Nephron (organoid): ENCODE measurements around the gene EPHA1.

Experiments used
- H3K27ac Mint-ChIP-seq, 3 experiments: 2 replicates each; pipeline ENCODE4 v1.8.0; 2020; ENCODE audit warnings: mixed read lengths in 3 of 3, mild to moderate bottlenecking in 2 of 3, moderate library complexity in 1 of 3
- H3K27me3 Mint-ChIP-seq: 2 replicates; pipeline ENCODE4 v1.8.0; 2021; ENCODE audit warnings: low read depth, mild to moderate bottlenecking, moderate library complexity, mixed read lengths
- H3K36me3 Mint-ChIP-seq: 2 replicates; pipeline ENCODE4 v1.8.0; 2020; ENCODE audit warnings: low read depth, mixed read lengths
- H3K4me1 Mint-ChIP-seq: 2 replicates; pipeline ENCODE4 v1.8.0; 2020; ENCODE audit warnings: mixed read lengths
- H3K4me3 Mint-ChIP-seq, 3 experiments: 2 replicates each; pipeline ENCODE4 v1.8.0; 2020; ENCODE audit warnings: mild to moderate bottlenecking in 3 of 3, mixed read lengths in 3 of 3, moderate library complexity in 2 of 3
- H3K9me3 Mint-ChIP-seq: 2 replicates; pipeline ENCODE4 v1.8.0; 2020; ENCODE audit warnings: mixed read lengths
- CTCF ChIP-seq, 3 experiments: fragments of 200-600 bp; sonication (generic); IDR thresholded peaks; one replicate each; pipeline ENCODE4 v1.5.0; 2021; ENCODE audit warnings: antibody characterized with exemption in 3 of 3; ENCODE audit not compliant: unreplicated experiment in 3 of 3

The EPHA1 gene

GRCh38 chr7:143369678-143370651 lies 38.7 kb downstream of the EPHA1 start:
- Mint-ChIP-seq H3K27ac (peak overlapping the region in 2 of 3 experiments; percentile 12 to 93), H3K4me1 (peaks cover 13% of the 10 kb centered on the region), H3K27me3 (peaks cover 15% of the 10 kb centered on the region), H3K36me3 (no peaks in the 10 kb centered on the region), H3K4me3 (no peak overlapping the region), H3K9me3 (no peaks in the 10 kb centered on the region)
- TF ChIP-seq CTCF (IDR thresholded peaks at IDR 0.05; ENCODE audit: unreplicated experiment in 3 of 3), result no peak

GRCh38 chr7:143368387-143368786 lies 40.3 kb downstream of the EPHA1 start:
- Mint-ChIP-seq H3K4me3 (no peak overlapping the region), H3K9me3 (no peaks in the 10 kb centered on the region), H3K36me3 (no peaks in the 10 kb centered on the region), H3K27me3 (peaks cover 31% of the 10 kb centered on the region), H3K4me1 (peaks cover 13% of the 10 kb centered on the region), H3K27ac (peak overlapping the region in 1 of 3 experiments; percentile 76)
- TF ChIP-seq CTCF (IDR thresholded peaks at IDR 0.05; ENCODE audit: unreplicated experiment in 3 of 3), result no peak

- no peak overlapping the region for H3K4me3 Mint-ChIP-seq
- H3K27me3 Mint-ChIP-seq, result peaks cover 35% of the 10 kb centered on the region
- no peaks in the 10 kb centered on the region for H3K36me3 Mint-ChIP-seq
Measured at GRCh38 chr7:143367972-143368371, 40.7 kb downstream of the EPHA1 start.

GRCh38 chr7:143363016-143363937 lies 45.4 kb downstream of the EPHA1 start:
- H3K27me3 Mint-ChIP-seq, result peaks cover 75% of the 10 kb centered on the region
- peak overlapping the region in 1 of 3 experiments; percentile 1 for H3K27ac Mint-ChIP-seq
- peaks cover 5% of the 10 kb centered on the region for H3K4me1 Mint-ChIP-seq
- H3K36me3 Mint-ChIP-seq, result peaks cover 5% of the 10 kb centered on the region
- no peaks in the 10 kb centered on the region for H3K9me3 Mint-ChIP-seq
- TF ChIP-seq CTCF (IDR thresholded peaks at IDR 0.05; ENCODE audit: unreplicated experiment in 3 of 3), result no peak
- H3K4me3 Mint-ChIP-seq, result peak overlapping the region; percentile 68 to 82 (median 70)

More at GRCh38 chr7:143367972-143368371, 40.7 kb downstream of the EPHA1 start:
- no peak for TF ChIP-seq CTCF (IDR thresholded peaks at IDR 0.05; ENCODE audit: unreplicated experiment in 3 of 3)
- no peaks in the 10 kb centered on the region for H3K9me3 Mint-ChIP-seq
- H3K4me1 Mint-ChIP-seq, result peaks cover 13% of the 10 kb centered on the region
- peak overlapping the region in 1 of 3 experiments; percentile 76 for H3K27ac Mint-ChIP-seq

GRCh38 chr7:143362131-143363015 lies 46.3 kb downstream of the EPHA1 start, which contains the start of gene FAM131B:
FAM131B (minus strand) TSS chr7:143362713; CDS start chr7:143362603, 110 bp downstream.
- H3K27ac Mint-ChIP-seq, result peak within 1 kb of the TSS in 1 of 3 experiments; percentile 1
- no peak for TF ChIP-seq CTCF (IDR thresholded peaks at IDR 0.05; ENCODE audit: unreplicated experiment in 3 of 3)
- H3K4me1 Mint-ChIP-seq, result peaks cover 5% of the 10 kb centered on the region
- H3K4me3 Mint-ChIP-seq, result peak within 1 kb of the TSS; percentile 82 to 86 (median 84)
- H3K9me3 Mint-ChIP-seq, result no peaks in the 10 kb centered on the region
- H3K27me3 Mint-ChIP-seq, result peaks cover 82% of the 10 kb centered on the region
- peaks cover 7% of the 10 kb centered on the region for H3K36me3 Mint-ChIP-seq
